GM18498 (cell line): ENCODE measurements around the gene PMS1.
A peak's percentile ranks its signal among the peaks of the same experiment; 100 is the strongest.
"Not testable (repeated sequence)": the region's sequence is repeated elsewhere in the genome, so short reads cannot be mapped to it uniquely, and the experiment has no call there.

Source experiments
- ATAC-seq: cut with Tn5 transposase; IDR thresholded peaks from one replicate; pipeline ENCODE4 v1.9.1; 2021; ENCODE audit warnings: mild to moderate bottlenecking, moderate library complexity; ENCODE audit not compliant: unreplicated experiment

Gene PMS1

GRCh38 chr2:189860161-189860560 lies 75.9 kb downstream of the PMS1 start:
- ATAC-seq = no peak

GRCh38 chr2:189862751-189863150 lies 78.5 kb downstream of the PMS1 start:
- no peak for ATAC-seq

- no peak for ATAC-seq
These were observed 81.6 kb downstream of the PMS1 start for GRCh38 chr2:189865826-189866225.

GRCh38 chr2:189866296-189866695 lies 82.0 kb downstream of the PMS1 start:
- ATAC-seq = no peak

- ATAC-seq = no peak
These were observed 84.6 kb downstream of the PMS1 start for GRCh38 chr2:189868896-189869295.

- ATAC-seq = no peak
These were observed 86.3 kb downstream of the PMS1 start for GRCh38 chr2:189870381-189871085.

- ATAC-seq = no peak
These were observed 89.4 kb downstream of the PMS1 start for GRCh38 chr2:189873696-189874095.

GRCh38 chr2:189874586-189875320 lies 90.5 kb downstream of the PMS1 start:
- ATAC-seq = peak; percentile 61

GRCh38 chr2:189876271-189876670 lies 92.0 kb downstream of the PMS1 start:
- ATAC-seq = no peak

- no peak for ATAC-seq
These were observed 95.4 kb downstream of the PMS1 start for GRCh38 chr2:189879716-189880081.

- ATAC-seq = no peak
These were observed 96.2 kb downstream of the PMS1 start for GRCh38 chr2:189880429-189880828.

- no peak for ATAC-seq
These were observed 96.7 kb downstream of the PMS1 start for GRCh38 chr2:189880832-189881492.

GRCh38 chr2:189885368-189885767 lies 101.1 kb downstream of the PMS1 start:
- ATAC-seq = no peak

- not testable (repeated sequence) for ATAC-seq
These were observed 108.5 kb downstream of the PMS1 start for GRCh38 chr2:189892546-189893294.

GRCh38 chr2:189896809-189897208 lies 112.6 kb downstream of the PMS1 start:
- no peak for ATAC-seq

- no peak for ATAC-seq
These were observed 114.9 kb downstream of the PMS1 start for GRCh38 chr2:189899101-189899500.

GRCh38 chr2:189900726-189901125 lies 116.5 kb downstream of the PMS1 start:
- no peak for ATAC-seq

GRCh38 chr2:189901664-189902063 lies 117.4 kb downstream of the PMS1 start:
- no peak for ATAC-seq

- ATAC-seq = no peak
These were observed 129.6 kb downstream of the PMS1 start for GRCh38 chr2:189913821-189914220.

GRCh38 chr2:189916651-189917050 lies 132.4 kb downstream of the PMS1 start:
- no peak for ATAC-seq
